ENCODE measurements around the gene PALM3. TPM values are rescaled to one million over a fixed set of nuclear protein-coding genes. Genes with fewer than 3 reads are reported as not detected.

Gene PALM3
- total RNA-seq, 1 experiment from 2014 or later: 2.3 TPM

DNA sequence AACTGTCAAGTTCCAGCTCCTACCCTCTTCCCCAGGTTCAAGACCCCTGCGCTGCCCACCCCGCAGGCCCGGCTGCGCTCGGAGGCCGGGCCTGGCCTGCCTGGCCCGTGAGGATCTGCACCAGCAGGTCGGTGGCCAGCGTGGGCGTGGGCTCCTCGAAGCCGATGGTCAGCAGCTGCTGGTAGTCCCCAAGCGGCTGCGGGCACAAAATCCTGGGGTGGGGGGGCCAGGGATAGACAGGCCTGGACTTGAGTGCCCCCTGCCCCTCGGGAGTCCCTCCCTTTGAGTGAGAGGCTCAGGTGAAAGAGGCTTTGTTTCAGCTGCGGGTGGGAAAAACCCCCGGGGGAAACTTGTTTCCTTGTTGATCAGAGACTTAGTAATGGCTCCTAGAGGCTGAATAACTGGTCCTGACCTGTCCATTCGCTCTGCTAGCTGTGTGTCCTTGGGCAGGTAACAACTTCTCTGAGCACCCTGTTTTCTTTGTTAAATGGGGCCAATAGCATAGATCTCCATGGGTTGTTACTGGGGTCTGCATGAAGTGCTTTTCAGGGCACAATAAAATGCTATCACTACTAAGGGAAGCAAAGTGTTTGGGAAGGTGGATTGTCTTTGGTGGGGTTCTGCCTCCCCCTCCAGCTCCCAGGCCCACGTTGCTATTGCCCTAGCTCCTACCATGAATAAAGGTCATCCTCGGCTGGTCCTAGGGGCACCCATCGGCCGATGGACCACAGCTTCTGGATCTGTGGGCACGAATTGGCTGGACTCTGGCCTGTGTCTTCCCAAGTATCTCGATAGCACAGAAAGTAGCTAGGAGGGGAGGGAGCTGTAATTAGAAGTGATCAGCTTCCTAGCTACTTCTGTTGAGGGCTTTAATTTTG, 20.2 kb upstream of the PALM3 start:
- BruUV-seq (replicated peaks): TSS peak; percentile 69
- H3K4me3 ChIP-seq (ENCODE audit: low read length): peak overlapping the region; percentile 87
- peak; percentile 17; the same call in 1 of the 2 replicates for ATAC-seq
- TF ChIP-seq EZH2phosphoT487 (IDR thresholded peaks at IDR 0.05; ENCODE audit: borderline replicate concordance, low read length) (no peak), CTCF (conservative IDR thresholded peaks at IDR 0.05; ENCODE audit: low read depth, low read length) (no peak), EZH2 (IDR thresholded peaks at IDR 0.05; ENCODE audit: low read length, unreplicated experiment) (no peak)
- DNase-seq: peak; percentile 17
- no peaks in the 10 kb centered on the region for H3K9me3 ChIP-seq (ENCODE audit: low read length)
- peaks cover 15% of the 10 kb centered on the region for H3K79me2 ChIP-seq (ENCODE audit: low read length)
- H3K36me3 ChIP-seq (ENCODE audit: low read depth, low read length): no peaks in the 10 kb centered on the region
- peak overlapping the region; percentile 31 for H3K27ac ChIP-seq (ENCODE audit: low read length)
- peak overlapping the region; percentile 92 for H3K4me2 ChIP-seq (ENCODE audit: low read length)
- no peaks in the 10 kb centered on the region for H3K9me2 ChIP-seq (replicated peaks; ENCODE audit: low read length)
- H3K9ac ChIP-seq (ENCODE audit: low read length): peak overlapping the region; percentile 76
- ChIA-PET POLR2A (ENCODE audit: unreplicated experiment) (interaction anchor here (0.5 to 0.6 kb wide), 2 partner anchors 50 to 153 kb away, joined by 3 to 4 read pairs; no protein-coding TSS in a partner anchor), CTCF (interaction anchor here (0.5 to 0.7 kb wide), 2 partner anchors 9 to 178 kb away, joined by 3 to 5 read pairs; partner anchors contain the start of gene MISP3)
- intact Hi-C loops (cut with micrococcal nuclease): loop anchor here (2.0 kb wide), 2 partner anchors 55 to 75 kb away; partner anchors contain the start of genes ASF1B and RFX1
- no peaks in the 10 kb centered on the region for H3K27me3 ChIP-seq (ENCODE audit: low read length)
- H3F3A ChIP-seq (ENCODE audit: low read length, unreplicated experiment): no peaks in the 10 kb centered on the region
- H2AFZ ChIP-seq (ENCODE audit: low read length): peak overlapping the region; percentile 74
- H4K20me1 ChIP-seq (ENCODE audit: low read length): no peaks in the 10 kb centered on the region
- H3K4me1 ChIP-seq (ENCODE audit: insufficient read depth, low read length): peaks cover 15% of the 10 kb centered on the region

DNA sequence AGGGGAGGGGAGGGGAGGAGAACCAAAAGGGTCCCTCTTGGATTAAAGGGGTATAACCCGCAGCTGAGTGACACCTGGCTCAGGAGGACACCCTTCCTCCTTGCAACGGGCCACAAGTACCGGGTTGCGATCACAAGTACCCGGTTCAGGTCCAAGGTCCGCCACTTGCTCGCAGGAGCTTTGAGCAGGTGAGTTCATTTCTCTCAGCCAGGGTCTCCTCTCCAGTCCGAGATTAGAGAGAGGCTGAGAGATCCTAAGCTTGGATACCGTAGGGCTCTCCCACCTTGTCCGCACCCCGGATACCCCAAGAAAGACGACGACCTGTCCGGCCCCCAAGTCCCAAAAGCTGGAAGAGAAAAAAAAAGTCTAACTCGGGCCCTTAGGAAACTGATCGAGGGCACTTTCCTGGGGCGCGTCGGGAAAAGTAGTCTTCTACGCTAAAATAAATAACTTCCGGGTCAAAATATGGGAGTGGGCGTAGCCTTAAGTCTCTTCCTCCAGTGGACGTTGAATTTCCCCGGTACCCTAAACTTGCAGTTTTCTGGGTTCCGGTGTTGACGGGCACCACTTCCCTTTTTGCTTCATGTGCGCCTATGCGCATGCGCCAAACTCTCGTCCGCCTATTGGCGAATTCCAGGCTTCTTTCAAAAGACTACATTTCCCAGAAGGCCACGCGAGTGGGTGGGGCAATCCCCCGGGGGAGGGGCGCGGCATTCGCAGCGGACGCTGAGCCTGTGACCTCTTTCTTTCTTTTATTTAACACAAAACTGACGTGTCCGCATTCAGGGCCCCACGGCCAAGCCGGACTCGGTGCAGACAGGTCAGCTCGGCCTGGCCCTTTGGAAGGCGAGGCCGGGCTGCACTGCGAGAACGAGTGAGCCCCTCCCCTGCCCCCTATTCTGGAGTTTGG, 19.3 kb upstream of the PALM3 start:
- TF ChIP-seq EZH2 (IDR thresholded peaks at IDR 0.05; ENCODE audit: low read length, unreplicated experiment): no peak
- H3K9me3 ChIP-seq (ENCODE audit: low read length): no peaks in the 10 kb centered on the region
- intact Hi-C loops (cut with micrococcal nuclease): loop anchor here (2.0 kb wide), 2 partner anchors 56 to 74 kb away; partner anchors contain the start of genes ASF1B and RFX1
- H3K27me3 ChIP-seq (ENCODE audit: low read length): no peaks in the 10 kb centered on the region
- peak overlapping the region; percentile 92 for H3K4me2 ChIP-seq (ENCODE audit: low read length)
- CTCF ChIA-PET: interaction anchor here (0.6 kb wide), 1 partner anchor 42 kb away, joined by 4 read pairs; no protein-coding TSS in a partner anchor
- BruUV-seq (replicated peaks): TSS peak; percentile 95
- H2AFZ ChIP-seq (ENCODE audit: low read length): peak overlapping the region; percentile 94
- H3F3A ChIP-seq (ENCODE audit: low read length, unreplicated experiment): no peaks in the 10 kb centered on the region
- peaks cover 15% of the 10 kb centered on the region for H3K4me1 ChIP-seq (ENCODE audit: insufficient read depth, low read length)
- no peaks in the 10 kb centered on the region for H4K20me1 ChIP-seq (ENCODE audit: low read length)
- ATAC-seq (peak; percentile 93), DNase-seq (peak; percentile 100)
- no peaks in the 10 kb centered on the region for H3K36me3 ChIP-seq (ENCODE audit: low read depth, low read length)
- POLR2A ChIA-PET (ENCODE audit: unreplicated experiment): interaction anchor here (0.6 kb wide), 1 partner anchor 75 kb away, joined by 3 read pairs; no protein-coding TSS in a partner anchor
- H3K4me3 ChIP-seq (ENCODE audit: low read length): peak overlapping the region; percentile 87
- H3K9me2 ChIP-seq (replicated peaks; ENCODE audit: low read length): no peaks in the 10 kb centered on the region
- peak overlapping the region; percentile 84 for H3K9ac ChIP-seq (ENCODE audit: low read length)
- H3K27ac ChIP-seq (ENCODE audit: low read length): peak overlapping the region; percentile 40
- H3K79me2 ChIP-seq (ENCODE audit: low read length): peaks cover 15% of the 10 kb centered on the region

- Histone ChIP-seq H3K27me3 (ENCODE audit: low read length) (no peaks in the 10 kb centered on the region), H3K36me3 (ENCODE audit: low read depth, low read length) (no peaks in the 10 kb centered on the region), H3K4me1 (ENCODE audit: insufficient read depth, low read length) (peaks cover 25% of the 10 kb centered on the region), H3K4me3 (ENCODE audit: low read length) (no peak overlapping the region), H3K9me3 (ENCODE audit: low read length) (no peaks in the 10 kb centered on the region), H3K4me2 (ENCODE audit: low read length) (no peak overlapping the region), H4K20me1 (ENCODE audit: low read length) (no peaks in the 10 kb centered on the region), H3K9me2 (replicated peaks; ENCODE audit: low read length) (no peaks in the 10 kb centered on the region), H3K27ac (ENCODE audit: low read length) (no peak overlapping the region), H3F3A (ENCODE audit: low read length, unreplicated experiment) (no peaks in the 10 kb centered on the region), H2AFZ (ENCODE audit: low read length) (no peak overlapping the region), H3K79me2 (ENCODE audit: low read length) (peaks cover 28% of the 10 kb centered on the region), H3K9ac (ENCODE audit: low read length) (no peak overlapping the region)
- intact Hi-C loops (cut with micrococcal nuclease): loop anchor here (10.0 kb wide), 1 partner anchor 294 kb away; no protein-coding TSS in a partner anchor
- TF ChIP-seq CTCF (conservative IDR thresholded peaks at IDR 0.05; ENCODE audit: low read depth, low read length) (no peak), EZH2 (IDR thresholded peaks at IDR 0.05; ENCODE audit: low read length, unreplicated experiment) (no peak), EZH2phosphoT487 (IDR thresholded peaks at IDR 0.05; ENCODE audit: borderline replicate concordance, low read length) (no peak)
- no TSS peak for BruUV-seq (replicated peaks)
- ATAC-seq (no peak), DNase-seq (no peak)
- ChIA-PET CTCF (interaction anchor here (0.7 kb wide), 1 partner anchor 108 kb away, joined by 3 read pairs; no protein-coding TSS in a partner anchor), POLR2A (ENCODE audit: unreplicated experiment) (interaction anchor here (0.6 kb wide), 1 partner anchor 58 kb away, joined by 5 read pairs; the partner anchor contains the start of gene ASF1B)
Observed at GRCh38 chr19:14078411-14078810, 16.5 kb upstream of the PALM3 start.

Measured in PC-3 (cell line).